ENCODE results near the gene PPT2.
"Not testable (repeated sequence)": the region's sequence is repeated elsewhere in the genome, so short reads cannot be mapped to it uniquely, and the experiment has no call there.

PPT2 gene

GRCh38 chr6:32189069-32189741 lies 35.3 kb downstream of the PPT2 start:
- no peak for DNase-seq (ENCODE audit: low read depth in 3 of 3)

DNA sequence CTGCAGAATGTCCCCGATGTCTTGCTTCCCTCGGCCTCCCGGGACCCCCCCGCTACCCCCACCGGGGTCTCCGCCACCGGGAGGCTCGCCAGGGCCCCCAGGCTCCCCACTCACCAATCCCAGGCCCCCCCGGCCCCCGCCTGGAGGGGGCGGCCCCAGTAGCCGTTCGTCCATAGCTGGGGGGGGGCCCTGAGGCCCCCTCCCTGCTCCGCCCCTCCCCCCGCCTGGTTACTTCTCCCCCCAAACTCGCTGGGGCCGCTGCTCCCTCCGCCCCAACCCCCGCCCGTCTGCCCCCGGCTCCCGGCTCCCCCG lies 35.8 kb downstream of the PPT2 start:
- DNase-seq (ENCODE audit: low read depth in 3 of 3), result no peak

GRCh38 chr6:32190054-32190851 lies 36.3 kb downstream of the PPT2 start, which contains the start of gene PBX2:
PBX2 (minus strand) TSS chr6:32190202; CDS start chr6:32189915, 287 bp downstream.
- peak; percentile 65 to 86 (median 75) for DNase-seq (ENCODE audit: low read depth in 3 of 3)

DNA sequence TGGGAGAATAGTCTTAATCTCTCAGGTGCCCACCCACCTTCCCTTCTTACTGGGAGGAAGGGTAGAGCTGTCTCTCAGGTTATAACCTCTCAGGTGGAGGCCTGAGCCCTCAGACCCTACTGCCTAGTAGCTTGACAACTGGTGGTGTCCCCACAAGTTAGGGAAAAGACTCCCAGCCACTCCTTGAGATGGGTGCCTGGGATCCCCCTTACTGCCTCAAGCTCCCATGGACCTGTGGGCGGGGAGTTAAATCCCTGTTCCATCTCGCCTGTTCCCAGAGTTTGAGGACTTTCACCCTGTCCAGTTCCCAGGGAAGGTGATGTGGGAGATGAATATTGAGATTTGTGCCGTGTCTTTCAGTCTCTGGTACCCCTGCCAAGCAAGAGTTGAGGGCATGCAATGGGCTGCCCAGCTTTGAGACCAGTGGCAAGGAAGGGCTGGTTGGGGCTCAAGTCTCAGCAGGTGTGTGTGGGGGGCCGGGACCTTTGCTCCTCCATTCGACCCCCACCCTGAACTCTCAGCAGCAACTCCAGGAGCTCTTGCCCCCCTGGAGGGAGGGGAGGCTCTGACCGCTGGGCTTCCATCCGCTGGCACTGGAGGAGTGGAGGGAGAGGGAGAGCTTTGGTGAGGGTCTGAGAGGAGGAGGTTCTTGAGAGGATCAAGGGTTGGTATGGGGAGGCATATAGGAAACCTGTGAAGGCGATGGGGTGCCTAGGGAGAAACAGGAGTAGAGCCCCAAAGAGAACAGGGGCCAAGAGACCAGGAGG lies 37.2 kb downstream of the PPT2 start:
- no peak for DNase-seq (ENCODE audit: low read depth in 3 of 3)

GRCh38 chr6:32191696-32192607 lies 38.0 kb downstream of the PPT2 start:
- DNase-seq (ENCODE audit: low read depth in 3 of 3), result no peak

DNA sequence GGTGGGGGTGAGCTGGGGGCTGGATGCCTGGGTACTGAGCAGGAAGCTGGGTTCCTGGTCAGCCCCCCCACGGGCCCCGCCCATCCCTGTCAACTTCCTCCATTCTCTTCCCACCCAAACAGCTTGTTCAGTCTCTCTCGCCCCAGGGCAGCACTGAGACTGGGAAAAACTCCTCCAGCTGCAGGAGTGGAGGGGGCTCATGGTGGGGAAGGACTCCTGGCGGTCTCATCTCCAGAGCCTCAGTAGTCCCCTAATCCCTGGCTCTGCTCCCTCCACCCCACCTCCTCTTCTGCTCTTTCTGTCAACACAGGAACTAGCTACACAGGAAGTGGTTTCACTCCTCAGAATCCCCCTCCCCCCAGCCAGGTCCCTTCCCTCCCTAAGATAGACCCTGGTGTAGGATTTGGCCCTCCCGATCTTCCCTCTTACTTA lies 38.7 kb downstream of the PPT2 start, which contains the start of gene GPSM3:
TSS of gene GPSM3 (minus strand) at position 36 of the 432 bp plus-strand sequence. CDS start 130 bp downstream, outside the sequence.
- DNase-seq (ENCODE audit: low read depth in 3 of 3), result peak in 2 of 3 experiments; percentile 29 to 52

- not testable (repeated sequence) for DNase-seq (ENCODE audit: low read depth in 3 of 3)
Observed at GRCh38 chr6:32193096-32193495, 39.2 kb downstream of the PPT2 start.

GRCh38 chr6:32194388-32194787 lies 40.4 kb downstream of the PPT2 start:
- DNase-seq (ENCODE audit: low read depth in 3 of 3), result no peak

DNA sequence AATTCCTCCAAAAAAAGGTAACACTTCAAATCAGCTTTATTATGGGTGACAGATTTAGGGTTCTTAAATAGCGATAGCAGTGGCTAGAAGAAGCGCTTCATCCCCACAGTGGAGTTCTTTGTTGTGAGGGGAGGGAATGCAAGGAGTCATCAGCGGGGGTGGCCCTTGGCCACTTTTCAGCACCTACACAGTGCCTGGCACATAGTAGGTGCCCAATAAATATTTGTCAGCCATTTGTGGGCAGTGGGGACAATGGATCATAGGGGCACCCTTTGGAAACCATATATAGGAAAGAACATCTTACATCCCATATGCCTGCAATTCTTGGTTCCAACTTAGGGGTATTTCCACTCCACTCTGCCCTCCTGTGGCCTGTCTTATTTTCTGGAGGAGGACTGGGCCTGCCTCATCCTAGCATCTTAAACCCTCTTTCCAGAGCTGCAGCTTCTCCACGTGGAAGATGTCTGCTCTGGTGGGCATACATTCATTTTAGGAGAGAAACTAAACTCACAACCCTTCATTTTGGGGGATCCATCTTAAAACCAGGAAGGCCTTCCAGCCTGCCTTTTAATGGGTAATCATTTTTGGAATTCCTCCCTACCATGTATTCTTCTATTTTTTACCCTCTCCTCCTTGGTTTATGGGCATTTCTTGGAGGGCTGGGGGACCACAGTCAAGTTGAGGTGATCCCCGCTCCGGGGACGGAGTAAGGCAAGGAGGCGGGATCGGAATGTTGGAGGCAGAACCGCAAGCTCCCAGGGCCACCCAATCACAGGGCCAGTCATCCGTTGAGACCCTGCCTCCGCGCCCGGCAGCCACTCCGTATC lies 41.1 kb downstream of the PPT2 start:
- no peak for DNase-seq (ENCODE audit: low read depth in 3 of 3)

- DNase-seq (ENCODE audit: low read depth in 3 of 3), result peak; percentile 100
Observed at GRCh38 chr6:32195652-32195901, 41.6 kb downstream of the PPT2 start.

DNA sequence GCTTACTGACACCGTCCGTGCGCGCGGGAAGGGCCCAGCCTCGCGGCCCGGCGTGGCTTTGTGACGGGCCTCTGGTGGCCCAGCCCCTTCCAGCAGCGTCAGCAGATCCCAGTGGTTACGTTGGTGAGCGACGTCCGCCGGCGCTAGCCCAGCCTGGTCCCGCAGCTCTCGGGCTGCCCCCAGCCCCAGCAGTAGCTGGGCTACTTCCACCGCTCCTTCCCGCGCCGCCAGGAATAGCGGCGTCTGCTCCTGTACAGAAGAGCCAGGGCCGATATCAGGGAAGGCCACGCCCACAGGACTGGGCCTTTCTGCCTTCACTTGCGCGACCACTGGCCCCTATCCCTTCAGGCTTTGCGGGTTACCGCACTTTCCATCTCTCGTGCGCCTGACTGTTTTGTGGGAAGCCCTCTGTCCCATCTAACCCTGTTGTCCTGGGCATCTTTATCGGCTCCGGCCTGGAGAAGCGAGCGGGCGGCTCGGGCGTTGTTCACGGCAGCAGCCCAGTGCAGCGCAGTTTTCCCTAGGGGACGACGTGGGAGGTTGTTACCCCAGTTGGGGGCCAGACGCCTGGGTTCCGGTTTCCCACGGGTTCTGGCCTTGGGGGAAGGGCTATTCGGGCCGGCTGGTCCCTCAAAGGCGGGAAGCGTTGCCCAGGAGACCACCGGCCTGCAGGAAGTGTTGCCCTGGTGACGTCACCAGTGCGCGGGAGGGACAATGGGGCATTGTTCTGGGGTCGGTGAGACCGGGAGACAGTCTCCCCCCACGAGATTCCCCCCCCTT lies 42.2 kb downstream of the PPT2 start:
- DNase-seq (ENCODE audit: low read depth in 3 of 3), result peak in 2 of 3 experiments; percentile 36 to 70

DNA sequence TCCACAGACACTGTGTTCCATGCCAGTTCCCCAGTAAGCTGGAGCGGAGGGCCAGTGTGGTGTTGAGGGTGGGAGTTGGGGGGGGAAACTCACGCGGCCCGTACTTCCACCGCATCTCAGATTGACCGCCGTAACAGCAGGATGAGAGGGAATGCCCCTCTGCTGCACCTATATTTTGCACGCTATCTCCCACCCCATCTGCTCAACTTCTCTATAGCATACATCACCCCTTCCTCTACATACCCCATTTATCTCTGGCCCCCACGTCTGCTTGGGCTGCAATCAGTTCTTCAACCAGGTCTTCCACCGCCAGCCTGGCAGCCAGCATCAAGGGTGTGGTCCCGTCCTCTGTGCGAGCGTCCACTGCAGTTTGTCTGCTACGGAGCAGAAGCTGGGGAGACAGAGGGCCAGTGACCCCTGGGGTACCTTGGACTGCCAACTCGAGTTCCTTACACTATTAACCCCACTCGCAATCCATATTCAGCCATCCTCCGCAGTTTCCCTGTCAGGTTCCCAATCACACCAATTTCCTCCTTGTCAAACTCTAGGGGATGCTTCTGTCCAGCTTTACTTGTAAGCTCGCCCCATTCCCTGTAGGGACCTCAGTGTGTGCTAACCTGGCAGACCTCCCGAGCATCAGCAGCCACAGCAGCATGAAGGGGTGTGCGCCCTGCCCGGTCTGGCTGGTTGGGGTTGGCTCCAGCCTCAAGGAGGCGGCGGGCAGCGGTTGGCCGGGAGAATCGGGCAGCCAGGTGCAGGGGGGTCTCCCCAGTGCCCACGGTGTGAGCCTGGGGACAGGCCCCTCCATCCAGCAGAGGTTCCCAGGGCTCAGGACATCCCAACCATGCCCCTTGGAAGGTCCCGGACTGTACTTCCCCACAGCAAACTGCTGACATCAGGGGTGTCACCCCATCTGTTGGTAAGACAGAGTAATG lies 43.0 kb downstream of the PPT2 start:
- no peak for DNase-seq (ENCODE audit: low read depth in 3 of 3)

- DNase-seq (ENCODE audit: low read depth in 3 of 3), result no peak
Observed at GRCh38 chr6:32198345-32198696, 44.4 kb downstream of the PPT2 start.

DNA sequence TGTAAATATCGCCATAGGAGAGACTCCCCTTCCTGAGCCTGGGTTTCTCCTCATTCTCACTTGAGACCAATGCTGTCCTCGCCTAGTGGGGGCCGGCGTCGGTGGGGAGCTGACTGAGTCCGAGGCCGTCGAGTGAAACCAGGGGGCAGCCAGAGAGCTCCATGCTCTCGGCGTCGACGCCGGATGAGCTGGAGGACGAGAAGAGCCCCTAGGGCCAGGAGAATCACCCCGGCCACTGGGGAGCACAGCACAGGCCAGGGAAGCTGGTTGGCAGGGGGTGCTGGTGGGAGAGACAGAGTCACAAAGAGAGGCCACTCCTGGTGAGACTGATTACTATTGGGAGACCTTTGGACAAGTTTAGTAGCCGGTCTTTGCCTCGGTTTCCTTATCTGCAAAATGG lies 44.9 kb downstream of the PPT2 start:
- no peak for DNase-seq (ENCODE audit: low read depth in 3 of 3)

- no peak for DNase-seq (ENCODE audit: low read depth in 3 of 3)
Observed at GRCh38 chr6:32200711-32201475, 47.0 kb downstream of the PPT2 start.

GRCh38 chr6:32202186-32202585 lies 48.2 kb downstream of the PPT2 start:
- no peak for DNase-seq (ENCODE audit: low read depth in 3 of 3)

- no peak for DNase-seq (ENCODE audit: low read depth in 3 of 3)
Observed at GRCh38 chr6:32203426-32204267, 49.7 kb downstream of the PPT2 start.

All from stimulated activated CD4-positive, alpha-beta T cell treated with anti-CD3 and anti-CD28 coated beads, TNF-alpha, amount 100 ng/mL, for 24 hours (primary cell).